Transverse colon (tissue), 3 donors: ENCODE data around the gene CHRNE.

Source experiments
- POLR2A ChIP-seq: fragments of 450-650 bp; IDR thresholded peaks from one replicate; pipeline ENCODE4 v1.6.1; 2016; ENCODE audit warnings: antibody characterized with exemption, mild to moderate bottlenecking, moderate library complexity
- TF ChIP-seq, protein P1 (sequence below), 5 experiments: fragments of 200-600 bp in 3 of 5; fragments of 450-650 bp in 2 of 5; sonication (generic) in 3 of 5; IDR thresholded peaks; 1 replicate in 2 of 5; 2 replicates in 3 of 5; pipeline ENCODE4 v1.5.1; 2016 to 2017; ENCODE audit warnings: antibody characterized with exemption in 5 of 5, inconsistent platforms in 3 of 5, mild to moderate bottlenecking in 2 of 5, moderate library complexity in 1 of 5

DNA sequence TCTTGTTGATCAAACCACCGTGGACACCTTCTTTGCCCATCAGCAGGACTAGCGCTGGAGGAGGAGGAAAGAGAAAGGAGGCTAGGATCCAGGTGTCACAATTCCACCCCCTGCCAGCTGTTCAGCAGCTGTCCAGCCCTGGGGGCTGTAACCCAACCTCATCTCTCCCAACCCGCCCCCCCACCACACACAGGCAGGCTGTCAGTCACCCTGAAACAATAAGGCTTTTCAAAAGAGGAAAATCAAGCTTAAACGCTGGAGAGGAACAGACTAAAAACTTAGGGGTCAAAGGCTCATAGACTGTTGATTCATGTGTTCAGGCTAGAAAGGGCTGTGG is 43.0 kb upstream of the CHRNE start:
- TF ChIP-seq POLR2A = no peak
- TF ChIP-seq, protein P1, sequence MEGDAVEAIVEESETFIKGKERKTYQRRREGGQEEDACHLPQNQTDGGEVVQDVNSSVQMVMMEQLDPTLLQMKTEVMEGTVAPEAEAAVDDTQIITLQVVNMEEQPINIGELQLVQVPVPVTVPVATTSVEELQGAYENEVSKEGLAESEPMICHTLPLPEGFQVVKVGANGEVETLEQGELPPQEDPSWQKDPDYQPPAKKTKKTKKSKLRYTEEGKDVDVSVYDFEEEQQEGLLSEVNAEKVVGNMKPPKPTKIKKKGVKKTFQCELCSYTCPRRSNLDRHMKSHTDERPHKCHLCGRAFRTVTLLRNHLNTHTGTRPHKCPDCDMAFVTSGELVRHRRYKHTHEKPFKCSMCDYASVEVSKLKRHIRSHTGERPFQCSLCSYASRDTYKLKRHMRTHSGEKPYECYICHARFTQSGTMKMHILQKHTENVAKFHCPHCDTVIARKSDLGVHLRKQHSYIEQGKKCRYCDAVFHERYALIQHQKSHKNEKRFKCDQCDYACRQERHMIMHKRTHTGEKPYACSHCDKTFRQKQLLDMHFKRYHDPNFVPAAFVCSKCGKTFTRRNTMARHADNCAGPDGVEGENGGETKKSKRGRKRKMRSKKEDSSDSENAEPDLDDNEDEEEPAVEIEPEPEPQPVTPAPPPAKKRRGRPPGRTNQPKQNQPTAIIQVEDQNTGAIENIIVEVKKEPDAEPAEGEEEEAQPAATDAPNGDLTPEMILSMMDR (IDR thresholded peaks at IDR 0.05) = no peak
